Loucy (cell line): ENCODE measurements around the gene CHRD.

Source experiments
- H2AFZ ChIP-seq: fragments of 200-600 bp; sonication (generic); 2 replicates; pipeline ENCODE4 v1.6.0; 2016; ENCODE audit warnings: antibody characterized with exemption, mild to moderate bottlenecking, low read length, moderate library complexity
- H3F3A ChIP-seq: fragments of 200-600 bp; 2 replicates; pipeline ENCODE4 v1.6.0; 2016; ENCODE audit warnings: antibody characterized with exemption, low read depth, mild to moderate bottlenecking
- H3K27me3 ChIP-seq: fragments of 200-600 bp; sonication (generic); 2 replicates; pipeline ENCODE4 v1.6.1; 2014; ENCODE audit warnings: low read length, mild to moderate bottlenecking; ENCODE audit not compliant: insufficient read depth, poor library complexity, severe bottlenecking
- H3K36me3 ChIP-seq: fragments of 200-600 bp; sonication (generic); 2 replicates; pipeline ENCODE4 v1.6.1; 2016; ENCODE audit warnings: low read length; ENCODE audit not compliant: insufficient read depth
- H3K4me1 ChIP-seq: fragments of 200-600 bp; sonication (generic); 2 replicates; pipeline ENCODE4 v1.5.1; 2014; ENCODE audit warnings: low read length, mild to moderate bottlenecking; ENCODE audit not compliant: insufficient read depth, poor library complexity, severe bottlenecking
- H3K4me2 ChIP-seq: fragments of 200-600 bp; sonication (generic); 2 replicates; pipeline ENCODE4 v1.6.0; 2014; ENCODE audit warnings: antibody characterized with exemption, low read length, low read depth, mild to moderate bottlenecking; ENCODE audit not compliant: poor library complexity, severe bottlenecking
- H3K4me3 ChIP-seq: fragments of 200-600 bp; sonication (generic); 2 replicates; pipeline ENCODE4 v1.5.1; 2014; ENCODE audit warnings: low read length, mild to moderate bottlenecking, mixed read lengths; ENCODE audit not compliant: poor library complexity, severe bottlenecking
- H3K79me2 ChIP-seq: fragments of 200-600 bp; sonication (generic); 2 replicates; pipeline ENCODE4 v1.6.1; 2014; ENCODE audit warnings: low read length; ENCODE audit not compliant: insufficient read depth
- H3K9ac ChIP-seq: fragments of 200-600 bp; sonication (generic); 2 replicates; pipeline ENCODE4 v1.6.0; 2014; ENCODE audit warnings: mild to moderate bottlenecking, low read depth, low read length, moderate library complexity; ENCODE audit not compliant: poor library complexity, severe bottlenecking
- H3K9me2 ChIP-seq: fragments of 200-600 bp; sonication (generic); replicated peaks from 2 replicates; pipeline ENCODE4 v1.6.1; 2016; ENCODE audit warnings: low read depth, low read length, mixed read lengths
- H3K9me3 ChIP-seq: fragments of 200-600 bp; sonication (generic); 2 replicates; pipeline ENCODE4 v1.6.1; 2014; ENCODE audit warnings: mild to moderate bottlenecking, antibody characterized with exemption, low read length, low read depth; ENCODE audit not compliant: insufficient read depth
- H4K20me1 ChIP-seq: fragments of 200-600 bp; sonication (generic); 2 replicates; pipeline ENCODE4 v1.6.0; 2014; ENCODE audit warnings: antibody characterized with exemption, low read length, mild to moderate bottlenecking; ENCODE audit not compliant: insufficient read depth, poor library complexity, severe bottlenecking
- EZH2phosphoT487 ChIP-seq: fragments of 200-600 bp; IDR thresholded peaks from 2 replicates; pipeline ENCODE4 v1.6.1; 2018; ENCODE audit warnings: antibody characterized with exemption, mild to moderate bottlenecking, moderate library complexity, borderline replicate concordance
- TF ChIP-seq, protein P1 (sequence below): fragments of 200-600 bp; sonication (generic); conservative IDR thresholded peaks from 2 replicates; pipeline ENCODE4 v1.5.1; 2014; ENCODE audit warnings: mild to moderate bottlenecking, antibody characterized with exemption, low read length

CHRD gene

GRCh38 chr3:184341925-184342324 lies 37.9 kb upstream of the CHRD start:
- H3K4me3 ChIP-seq = no peak overlapping the region
- no peaks in the 10 kb centered on the region for H3F3A ChIP-seq
- no peak overlapping the region for H3K4me2 ChIP-seq
- no peak for TF ChIP-seq EZH2phosphoT487
- TF ChIP-seq, protein P1, sequence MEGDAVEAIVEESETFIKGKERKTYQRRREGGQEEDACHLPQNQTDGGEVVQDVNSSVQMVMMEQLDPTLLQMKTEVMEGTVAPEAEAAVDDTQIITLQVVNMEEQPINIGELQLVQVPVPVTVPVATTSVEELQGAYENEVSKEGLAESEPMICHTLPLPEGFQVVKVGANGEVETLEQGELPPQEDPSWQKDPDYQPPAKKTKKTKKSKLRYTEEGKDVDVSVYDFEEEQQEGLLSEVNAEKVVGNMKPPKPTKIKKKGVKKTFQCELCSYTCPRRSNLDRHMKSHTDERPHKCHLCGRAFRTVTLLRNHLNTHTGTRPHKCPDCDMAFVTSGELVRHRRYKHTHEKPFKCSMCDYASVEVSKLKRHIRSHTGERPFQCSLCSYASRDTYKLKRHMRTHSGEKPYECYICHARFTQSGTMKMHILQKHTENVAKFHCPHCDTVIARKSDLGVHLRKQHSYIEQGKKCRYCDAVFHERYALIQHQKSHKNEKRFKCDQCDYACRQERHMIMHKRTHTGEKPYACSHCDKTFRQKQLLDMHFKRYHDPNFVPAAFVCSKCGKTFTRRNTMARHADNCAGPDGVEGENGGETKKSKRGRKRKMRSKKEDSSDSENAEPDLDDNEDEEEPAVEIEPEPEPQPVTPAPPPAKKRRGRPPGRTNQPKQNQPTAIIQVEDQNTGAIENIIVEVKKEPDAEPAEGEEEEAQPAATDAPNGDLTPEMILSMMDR = no peak
- H3K79me2 ChIP-seq = no peaks in the 10 kb centered on the region
- H3K9ac ChIP-seq = no peak overlapping the region
- H2AFZ ChIP-seq = no peak overlapping the region
- H3K9me2 ChIP-seq = no peaks in the 10 kb centered on the region
- no peaks in the 10 kb centered on the region for H3K9me3 ChIP-seq
- H3K4me1 ChIP-seq = peaks cover 7% of the 10 kb centered on the region
- H3K27me3 ChIP-seq = no peaks in the 10 kb centered on the region
- H4K20me1 ChIP-seq = no peaks in the 10 kb centered on the region
- no peaks in the 10 kb centered on the region for H3K36me3 ChIP-seq

DNA sequence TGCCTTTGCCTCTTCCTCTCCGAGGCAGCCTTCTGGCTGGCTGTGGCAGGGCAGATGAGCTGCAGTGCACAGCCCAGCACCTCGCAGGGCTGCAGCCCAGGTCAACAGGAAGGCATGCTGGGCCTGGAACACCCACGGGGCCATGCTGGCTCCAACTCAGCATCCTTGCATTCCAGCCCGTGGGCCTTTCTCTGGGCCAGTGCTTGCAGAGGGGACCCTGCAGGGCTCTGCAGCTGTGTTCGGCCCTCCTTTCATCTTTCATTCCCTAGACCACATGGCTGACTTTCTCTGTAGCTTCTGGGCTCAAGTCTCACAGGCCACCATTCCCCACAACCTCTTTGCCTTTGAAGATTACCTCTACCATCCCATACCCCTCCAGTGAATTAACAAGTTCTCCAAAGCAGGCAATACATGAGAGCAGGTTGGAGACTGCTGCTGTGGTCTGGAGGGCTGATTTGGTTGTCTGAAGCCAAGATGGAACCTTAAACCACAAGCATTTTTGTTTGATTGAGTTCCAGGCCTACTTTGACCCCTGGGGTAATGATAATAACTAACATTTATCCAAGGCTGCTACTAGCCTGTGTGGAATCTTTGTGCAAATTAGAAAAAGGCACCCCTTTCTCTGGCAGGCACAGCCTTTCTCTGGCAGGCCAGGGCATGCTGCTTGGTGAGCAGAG lies 36.5 kb upstream of the CHRD start:
- H3K36me3 ChIP-seq = no peaks in the 10 kb centered on the region
- no peak overlapping the region for H3K4me2 ChIP-seq
- no peaks in the 10 kb centered on the region for H3K27me3 ChIP-seq
- H2AFZ ChIP-seq = no peak overlapping the region
- no peak overlapping the region for H3K9ac ChIP-seq
- no peaks in the 10 kb centered on the region for H4K20me1 ChIP-seq
- peaks cover 7% of the 10 kb centered on the region for H3K4me1 ChIP-seq
- H3F3A ChIP-seq = no peaks in the 10 kb centered on the region
- no peaks in the 10 kb centered on the region for H3K9me3 ChIP-seq
- TF ChIP-seq, protein P1 = no peak
- no peak for TF ChIP-seq EZH2phosphoT487
- no peaks in the 10 kb centered on the region for H3K79me2 ChIP-seq
- H3K9me2 ChIP-seq = no peaks in the 10 kb centered on the region
- no peak overlapping the region for H3K4me3 ChIP-seq

GRCh38 chr3:184344579-184345316 lies 35.1 kb upstream of the CHRD start:
- H3K9me3 ChIP-seq = no peaks in the 10 kb centered on the region
- H3F3A ChIP-seq = no peaks in the 10 kb centered on the region
- no peaks in the 10 kb centered on the region for H3K9me2 ChIP-seq
- no peak overlapping the region for H3K4me2 ChIP-seq
- no peaks in the 10 kb centered on the region for H3K79me2 ChIP-seq
- H3K27me3 ChIP-seq = no peaks in the 10 kb centered on the region
- no peaks in the 10 kb centered on the region for H4K20me1 ChIP-seq
- H3K36me3 ChIP-seq = no peaks in the 10 kb centered on the region
- TF ChIP-seq, protein P1 = no peak
- no peak for TF ChIP-seq EZH2phosphoT487
- H3K4me1 ChIP-seq = peaks cover 7% of the 10 kb centered on the region
- H2AFZ ChIP-seq = no peak overlapping the region
- no peak overlapping the region for H3K9ac ChIP-seq
- no peak overlapping the region for H3K4me3 ChIP-seq
